NCI-H1694 (cell line): ENCODE measurements around the gene CAV2.

ENCODE experiments used
- DNase-seq: peaks from one replicate; lab custom pipeline; 2025; lab: John Stamatoyannopoulos, UW

Gene CAV2

GRCh38 chr7:116495736-116496135, 3.8 kb upstream of the CAV2 start:
- DNase-seq: no peak

- no peak for DNase-seq
Measured at GRCh38 chr7:116496653-116497052, 2.9 kb upstream of the CAV2 start.

GRCh38 chr7:116497708-116498107, 1.8 kb upstream of the CAV2 start:
- DNase-seq: no peak

GRCh38 chr7:116500078-116500853, 728 bp downstream of the CAV2 start:
- no peak for DNase-seq

DNA sequence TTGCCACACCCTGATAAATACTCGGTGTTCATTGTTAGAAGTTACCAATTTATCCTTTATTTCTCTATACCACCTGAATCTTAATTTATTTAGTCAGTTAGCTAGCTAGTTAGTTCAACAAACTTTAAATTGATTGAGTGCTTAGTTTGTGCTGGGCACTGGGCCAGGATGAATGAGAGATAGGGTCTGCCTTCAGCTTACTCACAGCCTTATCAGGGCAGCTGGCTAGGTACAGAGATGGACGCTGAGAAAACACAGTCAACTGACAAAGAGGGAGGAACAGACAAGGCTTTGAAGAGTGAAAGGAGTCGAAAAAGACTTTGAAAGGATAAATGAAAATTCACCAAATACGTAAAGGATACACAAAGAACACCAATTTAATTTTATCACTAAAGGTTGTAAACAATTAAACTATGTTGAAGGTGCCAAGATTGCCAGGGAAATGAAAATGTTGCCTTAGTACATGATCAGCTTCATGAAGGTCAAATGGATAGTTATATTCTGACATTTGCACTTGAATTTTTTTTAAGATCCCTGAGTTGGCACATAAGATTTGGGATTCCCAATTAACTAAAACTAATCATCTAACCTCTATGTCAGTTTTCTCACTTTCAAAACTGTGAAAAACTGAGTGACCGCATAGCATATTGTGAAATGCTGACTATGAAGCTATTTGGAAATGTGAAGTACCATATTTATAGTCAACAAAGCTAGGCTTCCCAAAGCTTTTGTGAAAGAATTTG, 2.1 kb downstream of the CAV2 start:
- no peak for DNase-seq

DNA sequence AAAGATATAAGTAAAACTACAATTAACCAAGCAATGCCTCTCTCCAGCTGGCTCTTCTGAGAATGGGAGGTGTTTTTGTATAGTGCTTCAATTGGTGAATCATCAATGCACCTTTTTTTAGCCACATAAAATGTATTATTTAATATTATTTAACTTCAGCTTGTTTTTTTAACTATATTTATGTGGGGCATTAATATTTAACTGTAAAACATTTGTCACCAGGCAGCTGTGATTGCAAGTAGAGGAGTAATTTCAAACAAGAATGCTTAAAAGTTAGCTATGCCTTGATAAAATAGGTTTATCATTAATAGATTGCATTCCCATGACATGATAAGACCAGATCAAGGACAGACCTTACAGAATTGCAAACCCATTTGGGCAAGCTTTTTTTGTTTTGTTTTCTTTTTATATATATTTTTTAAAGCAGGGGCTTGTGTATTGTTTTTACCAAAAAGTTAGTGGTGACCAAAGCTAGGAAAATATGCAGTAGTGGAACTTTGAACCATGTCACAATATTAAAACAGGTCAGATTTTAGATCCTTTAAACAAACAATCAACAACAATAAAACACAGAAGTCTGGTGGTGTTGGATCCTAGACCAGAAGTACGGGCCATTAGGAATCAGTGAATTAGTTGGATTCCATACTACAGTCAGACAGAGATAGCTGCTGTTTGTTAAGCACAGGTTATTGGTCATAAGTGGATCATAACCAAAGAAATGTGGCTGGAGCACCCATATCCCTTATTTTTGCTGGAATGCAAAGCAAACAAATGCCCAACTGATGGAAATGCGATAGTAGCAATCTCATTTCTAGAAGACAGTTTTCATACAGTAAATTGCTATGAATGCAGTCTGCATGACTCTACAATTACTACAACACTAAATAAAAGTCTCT, 2.9 kb downstream of the CAV2 start:
- no peak for DNase-seq

DNA sequence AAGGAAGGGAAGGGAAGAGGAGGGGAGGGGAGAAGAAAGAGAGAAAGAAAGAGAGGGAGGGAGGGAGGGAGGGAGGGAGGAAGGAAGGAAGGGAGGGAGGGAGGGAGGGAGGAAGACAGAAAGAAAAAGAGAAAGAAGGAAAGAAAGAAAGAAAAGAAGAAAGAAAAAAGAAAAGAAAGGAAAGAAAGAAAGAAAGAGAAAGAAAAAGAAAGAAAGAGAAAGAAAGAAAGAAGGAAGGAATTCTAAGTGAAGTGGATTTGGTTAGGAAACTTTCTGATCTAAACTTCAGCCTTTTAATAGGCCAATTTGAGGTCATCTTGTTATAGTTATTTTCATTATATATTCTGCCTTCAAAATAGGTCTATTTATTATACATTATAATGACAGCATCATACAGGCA, 4.3 kb downstream of the CAV2 start:
- no peak for DNase-seq

GRCh38 chr7:116505278-116505677, 5.7 kb downstream of the CAV2 start:
- no peak for DNase-seq

GRCh38 chr7:116505823-116506222, 6.3 kb downstream of the CAV2 start:
- DNase-seq: no peak

DNA sequence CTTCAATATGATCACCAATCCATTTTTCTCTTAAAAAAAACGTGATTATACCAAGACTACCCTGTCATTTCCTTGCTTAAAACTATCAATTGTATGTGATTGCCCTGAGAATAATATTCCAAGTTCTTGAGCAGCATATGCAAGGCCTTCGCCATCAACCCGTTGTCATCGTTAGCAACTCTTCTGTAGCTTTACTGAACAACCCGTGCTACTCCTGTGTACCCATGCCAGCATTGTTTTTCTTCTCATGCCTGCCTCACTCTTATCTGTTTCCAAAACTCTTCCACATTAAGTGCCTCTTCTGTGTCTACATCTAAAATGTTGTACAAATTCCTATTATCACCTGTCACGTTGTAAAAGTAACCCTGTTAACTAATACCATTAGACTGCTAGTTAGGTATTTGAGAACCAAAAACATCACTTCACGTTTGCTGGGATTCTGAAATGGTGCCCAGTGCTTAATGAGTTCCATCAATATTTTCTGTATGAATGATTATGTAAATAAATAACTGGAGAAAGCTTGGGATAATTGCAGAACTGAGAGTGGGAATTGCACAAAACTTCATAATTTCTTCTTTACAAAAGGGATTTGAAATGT, 10.5 kb downstream of the CAV2 start:
- no peak for DNase-seq

- no peak for DNase-seq
Measured at GRCh38 chr7:116510795-116511194, 11.3 kb downstream of the CAV2 start.

DNA sequence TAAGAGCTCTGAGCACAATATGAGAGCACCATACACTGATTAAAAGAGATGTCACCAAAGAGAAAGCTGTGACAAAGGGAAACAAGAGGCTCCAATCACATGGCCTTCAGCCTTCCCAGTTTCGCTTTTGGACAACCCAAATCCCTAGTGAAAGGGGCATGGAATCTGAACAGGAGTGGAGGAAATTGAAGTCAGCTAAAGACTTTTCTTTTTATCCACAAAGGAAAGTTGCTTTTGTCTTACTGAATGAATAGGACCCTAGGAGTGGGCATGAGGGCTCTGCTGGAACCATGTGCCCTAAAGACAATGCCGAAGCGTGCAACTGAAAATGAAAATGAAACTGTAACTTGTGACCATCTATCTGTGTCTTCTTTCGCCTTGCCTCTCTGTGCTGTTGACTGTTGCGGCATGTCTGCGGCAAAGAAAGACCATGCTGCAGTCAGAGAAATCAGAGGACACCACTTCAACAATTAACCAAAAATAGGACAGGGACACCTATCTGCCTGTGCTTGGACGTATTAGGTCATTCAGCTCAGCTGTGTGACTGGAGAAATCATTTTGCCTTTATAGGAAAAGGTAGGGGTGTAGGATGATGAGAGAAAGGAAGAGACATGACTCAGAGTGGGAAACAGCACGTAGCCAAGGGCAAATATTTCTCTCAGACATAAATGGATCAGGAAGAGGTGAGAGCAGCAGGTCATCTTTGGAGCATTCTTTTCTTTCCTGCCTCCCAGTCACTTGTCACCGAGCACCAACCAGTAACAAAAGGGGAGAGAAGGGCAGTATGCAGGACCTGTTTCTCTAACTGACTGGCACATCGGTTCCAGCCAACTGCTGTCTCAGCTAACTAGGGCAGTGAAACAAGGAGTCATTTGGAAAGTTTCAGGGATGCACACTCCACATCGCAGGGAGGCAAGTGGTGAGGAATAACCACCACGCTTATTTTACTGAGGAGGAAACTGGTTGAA, 12.3 kb downstream of the CAV2 start:
- no peak for DNase-seq

DNA sequence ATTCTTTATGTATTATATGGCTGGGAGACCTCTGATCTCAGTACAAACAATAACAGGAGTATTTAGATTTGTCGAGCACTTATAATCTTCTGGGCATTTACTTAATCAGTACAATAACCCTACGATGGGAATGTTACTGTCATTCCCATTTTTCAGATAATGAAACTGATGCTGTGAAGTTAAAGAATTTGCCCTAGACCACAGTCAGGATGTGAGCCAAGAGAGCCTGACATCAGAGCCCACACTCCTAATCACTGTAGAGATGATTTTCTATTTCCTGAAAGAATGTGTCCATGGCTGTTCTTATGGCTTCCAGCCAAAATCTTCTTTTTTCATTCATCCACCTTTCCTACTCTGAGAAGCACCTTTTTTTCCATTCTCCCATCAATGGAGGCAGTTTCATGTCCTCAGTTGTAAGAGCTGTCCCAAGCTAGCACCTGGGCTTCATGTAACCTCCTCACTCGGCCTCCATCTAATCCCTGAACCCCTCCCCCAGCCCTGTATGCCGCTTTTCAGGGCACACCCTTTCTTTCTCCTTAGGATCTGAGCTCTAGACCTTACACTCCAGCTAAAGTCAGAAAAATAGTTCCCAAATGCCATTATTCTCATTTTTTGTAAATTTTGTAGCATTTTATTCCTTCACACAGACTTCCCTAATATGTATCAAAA, 13.1 kb downstream of the CAV2 start:
- no peak for DNase-seq

- no peak for DNase-seq
Measured at GRCh38 chr7:116515584-116515983, 16.0 kb downstream of the CAV2 start.

GRCh38 chr7:116516324-116516723, 16.8 kb downstream of the CAV2 start:
- no peak for DNase-seq

GRCh38 chr7:116517626-116518025, 18.1 kb downstream of the CAV2 start:
- no peak for DNase-seq

DNA sequence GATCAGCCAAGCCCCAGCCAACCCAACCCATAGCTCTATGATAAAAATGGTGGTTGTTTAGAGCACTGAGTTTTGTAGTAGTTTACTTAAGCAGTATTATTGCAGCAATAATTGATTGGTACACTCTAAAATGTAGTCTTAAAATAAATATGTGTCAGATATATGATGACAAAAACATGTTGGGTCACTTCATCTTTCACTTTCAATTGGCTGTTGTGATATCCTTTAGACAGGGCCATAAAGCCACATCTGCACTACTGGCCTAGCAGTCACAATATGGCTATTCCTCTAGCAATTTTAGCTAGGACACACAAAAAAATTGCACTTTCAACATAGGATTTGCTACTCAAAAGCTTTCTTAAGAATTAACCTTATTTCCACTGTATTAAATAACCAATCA, 19.4 kb downstream of the CAV2 start:
- DNase-seq: no peak

DNA sequence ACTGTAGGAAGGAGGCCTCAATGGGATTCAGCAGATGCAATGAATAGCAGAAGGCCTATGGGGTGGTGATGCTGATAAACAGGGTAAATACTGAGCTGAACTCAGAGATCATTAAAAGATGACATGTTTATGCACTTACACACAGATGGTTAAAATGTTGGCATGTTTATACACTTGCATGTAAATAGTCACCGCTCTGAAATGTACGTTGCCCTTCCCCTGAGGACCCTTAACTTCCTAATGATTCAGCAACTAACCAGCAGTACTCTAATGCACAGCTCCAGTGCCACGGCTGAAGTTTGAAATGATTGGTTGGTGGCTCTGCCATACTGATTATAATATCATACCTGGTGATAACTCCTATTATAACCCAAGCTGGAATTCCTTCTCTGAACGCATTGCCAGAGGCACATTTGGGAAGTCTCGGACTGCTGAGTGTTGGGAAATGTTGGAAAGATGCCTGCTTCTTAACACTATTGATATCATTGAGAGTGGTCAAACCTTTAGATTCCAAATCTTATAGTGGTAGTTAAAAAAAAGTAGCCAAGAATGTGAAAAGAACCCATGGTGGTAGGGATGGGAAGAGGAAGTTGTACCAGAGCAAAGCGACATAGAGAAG, 21.6 kb downstream of the CAV2 start:
- DNase-seq: no peak

GRCh38 chr7:116522247-116522646, 22.7 kb downstream of the CAV2 start:
- DNase-seq: no peak

DNA sequence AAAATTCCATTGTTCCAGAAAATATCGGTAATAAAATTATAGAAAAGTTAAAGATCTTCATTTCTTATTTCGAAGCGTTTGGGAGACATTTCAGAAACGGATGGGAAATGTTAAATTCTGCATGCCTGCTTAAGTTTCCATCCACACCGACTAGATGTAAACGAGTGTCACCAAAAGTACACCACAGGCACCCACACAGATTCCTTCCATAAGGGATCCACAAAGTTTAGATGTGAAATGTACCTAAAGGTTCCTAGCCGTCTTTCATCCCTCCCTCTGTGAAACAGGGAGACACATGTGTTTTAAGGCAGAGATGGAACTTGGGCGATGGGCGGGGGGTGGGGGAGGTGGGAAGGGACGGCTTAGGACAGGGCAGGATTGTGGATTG, 24.7 kb downstream of the CAV2 start:
- DNase-seq: no peak
